ENCODE measurements around the gene STARD7. TPM values are rescaled to one million over a fixed set of nuclear protein-coding genes. Genes with fewer than 3 reads are reported as not detected.

STARD7 gene
- total and polyA plus RNA-seq, 9 of the 15 experiments (the other 6 are each of a cell fraction or from before 2014, with no cell fraction given) = 90.9 to 196 (median 145) TPM

DNA sequence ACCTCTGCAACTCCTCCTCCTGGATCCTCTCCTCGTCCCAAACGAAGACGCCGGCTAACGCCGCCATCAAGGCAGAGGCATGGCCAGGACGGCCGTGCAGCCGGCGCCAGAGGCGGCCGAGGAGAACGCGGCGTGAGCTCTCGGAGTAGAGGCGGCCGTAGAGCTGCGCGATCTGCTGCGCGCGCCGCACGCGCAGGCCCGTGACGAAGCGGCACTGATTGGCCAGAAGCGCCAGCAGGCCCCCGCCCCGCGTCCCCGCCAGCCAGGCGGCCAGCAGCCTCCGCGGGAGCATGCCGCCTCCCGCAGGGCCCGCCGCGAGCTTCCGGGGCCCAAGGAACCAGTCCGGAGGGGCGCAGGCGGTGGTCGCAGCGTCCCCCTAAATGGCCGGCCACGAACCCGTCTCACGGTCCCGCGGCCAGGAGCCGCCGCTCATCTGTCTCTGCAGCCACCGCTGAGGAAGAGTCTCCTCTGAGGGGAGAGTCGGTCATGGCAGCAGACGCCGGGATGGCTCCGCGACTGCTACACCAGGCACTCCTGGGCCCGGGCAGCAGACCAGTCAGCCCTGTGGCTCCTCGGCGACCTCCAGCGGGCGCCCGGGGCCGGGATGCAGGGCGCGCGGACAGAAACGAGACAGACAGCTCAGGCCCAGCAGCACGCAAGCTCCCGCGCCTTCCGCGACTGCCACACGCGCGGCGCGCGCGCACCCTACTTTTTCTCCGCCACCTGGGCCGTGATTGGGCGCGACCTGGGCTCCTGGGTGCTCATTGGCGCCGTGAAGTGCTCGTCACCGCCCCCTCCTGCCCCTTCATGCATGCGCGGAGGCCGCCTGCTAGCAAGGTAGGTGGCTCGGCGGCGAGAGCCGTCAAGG, at the start of gene STARD7 (continued):
- TF ChIP-seq ZNF584 (CRISPR knock-in tag; IDR thresholded peaks at IDR 0.05; ENCODE audit: low read depth) (no peak), ZNF436 (CRISPR knock-in tag; IDR thresholded peaks at IDR 0.05) (no peak), JUND (IDR thresholded peaks at IDR 0.05; ENCODE audit: borderline replicate concordance, low read depth, low read length) (no peak; the same call in 1 of the 2 replicates), JUND (tag; IDR thresholded peaks at IDR 0.05; ENCODE audit: borderline replicate concordance, low read depth, low read length) (no peak; the same call in 2 of the 3 replicates), CBX5 (IDR thresholded peaks at IDR 0.05; ENCODE audit: borderline replicate concordance, low read depth) (no peak), KLF6 (CRISPR knock-in tag; IDR thresholded peaks at IDR 0.05; ENCODE audit: borderline replicate concordance) (no peak), GABPB2 (CRISPR knock-in tag; conservative IDR thresholded peaks at IDR 0.05) (no peak), RBBP5 (IDR thresholded peaks at IDR 0.05; ENCODE audit: borderline replicate concordance, insufficient read depth, low read length, poor library complexity, severe bottlenecking) (peak; percentile 88), TSC22D4 (tag; IDR thresholded peaks at IDR 0.05) (no peak), RNF2 (IDR thresholded peaks at IDR 0.05) (peak; percentile 75)
- TF ChIP-seq, protein P1, sequence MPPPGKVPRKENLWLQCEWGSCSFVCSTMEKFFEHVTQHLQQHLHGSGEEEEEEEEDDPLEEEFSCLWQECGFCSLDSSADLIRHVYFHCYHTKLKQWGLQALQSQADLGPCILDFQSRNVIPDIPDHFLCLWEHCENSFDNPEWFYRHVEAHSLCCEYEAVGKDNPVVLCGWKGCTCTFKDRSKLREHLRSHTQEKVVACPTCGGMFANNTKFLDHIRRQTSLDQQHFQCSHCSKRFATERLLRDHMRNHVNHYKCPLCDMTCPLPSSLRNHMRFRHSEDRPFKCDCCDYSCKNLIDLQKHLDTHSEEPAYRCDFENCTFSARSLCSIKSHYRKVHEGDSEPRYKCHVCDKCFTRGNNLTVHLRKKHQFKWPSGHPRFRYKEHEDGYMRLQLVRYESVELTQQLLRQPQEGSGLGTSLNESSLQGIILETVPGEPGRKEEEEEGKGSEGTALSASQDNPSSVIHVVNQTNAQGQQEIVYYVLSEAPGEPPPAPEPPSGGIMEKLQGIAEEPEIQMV (tag; conservative IDR thresholded peaks at IDR 0.05; ENCODE audit: low read depth) = no peak
- TF ChIP-seq, protein P2, sequence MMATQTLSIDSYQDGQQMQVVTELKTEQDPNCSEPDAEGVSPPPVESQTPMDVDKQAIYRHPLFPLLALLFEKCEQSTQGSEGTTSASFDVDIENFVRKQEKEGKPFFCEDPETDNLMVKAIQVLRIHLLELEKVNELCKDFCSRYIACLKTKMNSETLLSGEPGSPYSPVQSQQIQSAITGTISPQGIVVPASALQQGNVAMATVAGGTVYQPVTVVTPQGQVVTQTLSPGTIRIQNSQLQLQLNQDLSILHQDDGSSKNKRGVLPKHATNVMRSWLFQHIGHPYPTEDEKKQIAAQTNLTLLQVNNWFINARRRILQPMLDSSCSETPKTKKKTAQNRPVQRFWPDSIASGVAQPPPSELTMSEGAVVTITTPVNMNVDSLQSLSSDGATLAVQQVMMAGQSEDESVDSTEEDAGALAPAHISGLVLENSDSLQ (IDR thresholded peaks at IDR 0.05) = peak; percentile 99
- TF ChIP-seq, protein P3, sequence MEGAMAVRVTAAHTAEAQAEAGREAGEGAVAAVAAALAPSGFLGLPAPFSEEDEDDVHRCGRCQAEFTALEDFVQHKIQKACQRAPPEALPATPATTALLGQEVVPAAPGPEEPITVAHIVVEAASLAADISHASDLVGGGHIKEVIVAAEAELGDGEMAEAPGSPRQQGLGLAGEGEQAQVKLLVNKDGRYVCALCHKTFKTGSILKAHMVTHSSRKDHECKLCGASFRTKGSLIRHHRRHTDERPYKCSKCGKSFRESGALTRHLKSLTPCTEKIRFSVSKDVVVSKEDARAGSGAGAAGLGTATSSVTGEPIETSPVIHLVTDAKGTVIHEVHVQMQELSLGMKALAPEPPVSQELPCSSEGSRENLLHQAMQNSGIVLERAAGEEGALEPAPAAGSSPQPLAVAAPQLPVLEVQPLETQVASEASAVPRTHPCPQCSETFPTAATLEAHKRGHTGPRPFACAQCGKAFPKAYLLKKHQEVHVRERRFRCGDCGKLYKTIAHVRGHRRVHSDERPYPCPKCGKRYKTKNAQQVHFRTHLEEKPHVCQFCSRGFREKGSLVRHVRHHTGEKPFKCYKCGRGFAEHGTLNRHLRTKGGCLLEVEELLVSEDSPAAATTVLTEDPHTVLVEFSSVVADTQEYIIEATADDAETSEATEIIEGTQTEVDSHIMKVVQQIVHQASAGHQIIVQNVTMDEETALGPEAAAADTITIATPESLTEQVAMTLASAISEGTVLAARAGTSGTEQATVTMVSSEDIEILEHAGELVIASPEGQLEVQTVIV (CRISPR knock-in tag; IDR thresholded peaks at IDR 0.05; ENCODE audit: borderline replicate concordance) = no peak
- TF ChIP-seq, protein P4, sequence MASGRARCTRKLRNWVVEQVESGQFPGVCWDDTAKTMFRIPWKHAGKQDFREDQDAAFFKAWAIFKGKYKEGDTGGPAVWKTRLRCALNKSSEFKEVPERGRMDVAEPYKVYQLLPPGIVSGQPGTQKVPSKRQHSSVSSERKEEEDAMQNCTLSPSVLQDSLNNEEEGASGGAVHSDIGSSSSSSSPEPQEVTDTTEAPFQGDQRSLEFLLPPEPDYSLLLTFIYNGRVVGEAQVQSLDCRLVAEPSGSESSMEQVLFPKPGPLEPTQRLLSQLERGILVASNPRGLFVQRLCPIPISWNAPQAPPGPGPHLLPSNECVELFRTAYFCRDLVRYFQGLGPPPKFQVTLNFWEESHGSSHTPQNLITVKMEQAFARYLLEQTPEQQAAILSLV (tag; IDR thresholded peaks at IDR 0.05) = no peak
- TF ChIP-seq, protein P5, sequence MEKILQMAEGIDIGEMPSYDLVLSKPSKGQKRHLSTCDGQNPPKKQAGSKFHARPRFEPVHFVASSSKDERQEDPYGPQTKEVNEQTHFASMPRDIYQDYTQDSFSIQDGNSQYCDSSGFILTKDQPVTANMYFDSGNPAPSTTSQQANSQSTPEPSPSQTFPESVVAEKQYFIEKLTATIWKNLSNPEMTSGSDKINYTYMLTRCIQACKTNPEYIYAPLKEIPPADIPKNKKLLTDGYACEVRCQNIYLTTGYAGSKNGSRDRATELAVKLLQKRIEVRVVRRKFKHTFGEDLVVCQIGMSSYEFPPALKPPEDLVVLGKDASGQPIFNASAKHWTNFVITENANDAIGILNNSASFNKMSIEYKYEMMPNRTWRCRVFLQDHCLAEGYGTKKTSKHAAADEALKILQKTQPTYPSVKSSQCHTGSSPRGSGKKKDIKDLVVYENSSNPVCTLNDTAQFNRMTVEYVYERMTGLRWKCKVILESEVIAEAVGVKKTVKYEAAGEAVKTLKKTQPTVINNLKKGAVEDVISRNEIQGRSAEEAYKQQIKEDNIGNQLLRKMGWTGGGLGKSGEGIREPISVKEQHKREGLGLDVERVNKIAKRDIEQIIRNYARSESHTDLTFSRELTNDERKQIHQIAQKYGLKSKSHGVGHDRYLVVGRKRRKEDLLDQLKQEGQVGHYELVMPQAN (IDR thresholded peaks at IDR 0.05; ENCODE audit: borderline replicate concordance) = peak; percentile 80
- TF ChIP-seq, protein P6, sequence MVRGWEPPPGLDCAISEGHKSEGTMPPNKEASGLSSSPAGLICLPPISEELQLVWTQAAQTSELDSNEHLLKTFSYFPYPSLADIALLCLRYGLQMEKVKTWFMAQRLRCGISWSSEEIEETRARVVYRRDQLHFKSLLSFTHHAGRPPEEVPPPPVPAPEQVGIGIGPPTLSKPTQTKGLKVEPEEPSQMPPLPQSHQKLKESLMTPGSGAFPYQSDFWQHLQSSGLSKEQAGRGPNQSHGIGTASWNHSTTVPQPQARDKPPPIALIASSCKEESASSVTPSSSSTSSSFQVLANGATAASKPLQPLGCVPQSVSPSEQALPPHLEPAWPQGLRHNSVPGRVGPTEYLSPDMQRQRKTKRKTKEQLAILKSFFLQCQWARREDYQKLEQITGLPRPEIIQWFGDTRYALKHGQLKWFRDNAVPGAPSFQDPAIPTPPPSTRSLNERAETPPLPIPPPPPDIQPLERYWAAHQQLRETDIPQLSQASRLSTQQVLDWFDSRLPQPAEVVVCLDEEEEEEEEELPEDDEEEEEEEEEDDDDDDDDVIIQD (CRISPR knock-in tag; IDR thresholded peaks at IDR 0.05) = no peak

Data from K562 (cell line).